Measurements from ENCODE around the gene SPATA6L. TPM values are rescaled to one million over a fixed set of nuclear protein-coding genes. Genes with fewer than 3 reads are reported as not detected.

The SPATA6L gene
- total and polyA plus RNA-seq, 10 of the 15 experiments (the other 5 are each of a cell fraction or from before 2014, with no cell fraction given), result 0.37 to 1.6 (median 0.91) TPM

DNA sequence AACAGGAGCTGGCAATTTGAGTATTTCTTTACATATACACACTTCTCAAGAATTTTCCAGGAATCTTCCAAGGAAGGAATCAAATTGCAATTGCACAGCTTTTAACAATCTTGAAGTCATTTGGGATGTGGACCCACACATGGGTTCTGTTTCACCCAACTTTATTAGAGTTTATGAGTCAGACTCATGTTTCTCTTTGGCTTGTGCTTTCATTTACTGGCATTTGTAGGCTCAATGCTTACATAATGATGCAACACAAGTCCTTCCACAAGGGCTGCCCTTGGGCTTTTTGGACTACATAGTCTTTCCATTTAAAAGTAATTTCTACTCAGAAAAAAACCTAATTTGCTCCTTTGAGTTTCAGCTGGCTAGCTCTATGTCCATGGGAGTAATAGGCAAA lies 8.5 kb upstream of the SPATA6L start:
- peaks cover 3% of the 10 kb centered on the region; the same call in 1 of the 2 replicates for H3K4me1 ChIP-seq (ENCODE audit: control insufficient read depth, insufficient read depth, low read length)
- H3K36me3 ChIP-seq (ENCODE audit: control insufficient read depth in 2 of 2, insufficient read depth in 2 of 2, low read length in 1 of 2), result no peaks in the 10 kb centered on the region
- H2AFZ ChIP-seq (ENCODE audit: control insufficient read depth, low read depth, low read length), result no peak overlapping the region
- no peak overlapping the region for H3K4me2 ChIP-seq (ENCODE audit: control insufficient read depth, insufficient read depth)
- DNase-seq (ENCODE audit: low read depth, low spot score) (no peak), FAIRE-seq (no peak), ATAC-seq (no peak)
- TF ChIP-seq SMAD1 (IDR thresholded peaks at IDR 0.05; ENCODE audit: low read depth, partially characterized antibody) (no peak), ZZZ3 (IDR thresholded peaks at IDR 0.05; ENCODE audit: control insufficient read depth, insufficient read length, low read depth) (no peak), ETV6 (conservative IDR thresholded peaks at IDR 0.05 in 1 of 2, IDR thresholded peaks at IDR 0.05 in 1 of 2; ENCODE audit: borderline replicate concordance in 1 of 2, low read depth in 1 of 2) (no peak), HDAC6 (IDR thresholded peaks at IDR 0.05; ENCODE audit: unreplicated experiment) (no peak), SRF (IDR thresholded peaks at IDR 0.05; ENCODE audit: low read depth in 2 of 2, low read length in 2 of 2) (no peak), USF1 (IDR thresholded peaks at IDR 0.05; ENCODE audit: borderline replicate concordance, extremely low read length, insufficient read depth, low read depth, low read length) (no peak), ZBTB40 (IDR thresholded peaks at IDR 0.05; ENCODE audit: borderline replicate concordance) (no peak), CBX3 (IDR thresholded peaks at IDR 0.05; ENCODE audit: borderline replicate concordance, low read depth) (no peak), NR2C1 (IDR thresholded peaks at IDR 0.05) (no peak), NFIC (IDR thresholded peaks at IDR 0.05; ENCODE audit: low read depth, low read length) (no peak), RELA (IDR thresholded peaks at IDR 0.05; ENCODE audit: borderline replicate concordance, partially characterized antibody) (no peak), NR2F1 (conservative IDR thresholded peaks at IDR 0.05) (no peak), HDAC2 (IDR thresholded peaks at IDR 0.05) (no peak), RBBP5 (conservative IDR thresholded peaks at IDR 0.05) (no peak), CBFB (IDR thresholded peaks at IDR 0.05; ENCODE audit: low read depth) (no peak), CBX5 (IDR thresholded peaks at IDR 0.05; ENCODE audit: low read depth) (no peak)
- TF ChIP-seq, protein P1, sequence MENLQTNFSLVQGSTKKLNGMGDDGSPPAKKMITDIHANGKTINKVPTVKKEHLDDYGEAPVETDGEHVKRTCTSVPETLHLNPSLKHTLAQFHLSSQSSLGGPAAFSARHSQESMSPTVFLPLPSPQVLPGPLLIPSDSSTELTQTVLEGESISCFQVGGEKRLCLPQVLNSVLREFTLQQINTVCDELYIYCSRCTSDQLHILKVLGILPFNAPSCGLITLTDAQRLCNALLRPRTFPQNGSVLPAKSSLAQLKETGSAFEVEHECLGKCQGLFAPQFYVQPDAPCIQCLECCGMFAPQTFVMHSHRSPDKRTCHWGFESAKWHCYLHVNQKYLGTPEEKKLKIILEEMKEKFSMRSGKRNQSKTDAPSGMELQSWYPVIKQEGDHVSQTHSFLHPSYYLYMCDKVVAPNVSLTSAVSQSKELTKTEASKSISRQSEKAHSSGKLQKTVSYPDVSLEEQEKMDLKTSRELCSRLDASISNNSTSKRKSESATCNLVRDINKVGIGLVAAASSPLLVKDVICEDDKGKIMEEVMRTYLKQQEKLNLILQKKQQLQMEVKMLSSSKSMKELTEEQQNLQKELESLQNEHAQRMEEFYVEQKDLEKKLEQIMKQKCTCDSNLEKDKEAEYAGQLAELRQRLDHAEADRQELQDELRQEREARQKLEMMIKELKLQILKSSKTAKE (IDR thresholded peaks at IDR 0.05; ENCODE audit: low read depth, poor library complexity, severe bottlenecking), result no peak
- TF ChIP-seq, protein P2, sequence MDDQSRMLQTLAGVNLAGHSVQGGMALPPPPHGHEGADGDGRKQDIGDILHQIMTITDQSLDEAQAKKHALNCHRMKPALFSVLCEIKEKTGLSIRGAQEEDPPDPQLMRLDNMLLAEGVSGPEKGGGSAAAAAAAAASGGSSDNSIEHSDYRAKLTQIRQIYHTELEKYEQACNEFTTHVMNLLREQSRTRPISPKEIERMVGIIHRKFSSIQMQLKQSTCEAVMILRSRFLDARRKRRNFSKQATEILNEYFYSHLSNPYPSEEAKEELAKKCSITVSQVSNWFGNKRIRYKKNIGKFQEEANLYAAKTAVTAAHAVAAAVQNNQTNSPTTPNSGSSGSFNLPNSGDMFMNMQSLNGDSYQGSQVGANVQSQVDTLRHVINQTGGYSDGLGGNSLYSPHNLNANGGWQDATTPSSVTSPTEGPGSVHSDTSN (IDR thresholded peaks at IDR 0.05; ENCODE audit: insufficient replicate concordance, low read depth, low read length), result no peak
- POLR2A ChIA-PET, result no interaction called here
- no peaks in the 10 kb centered on the region for H3K9me3 ChIP-seq (replicated peaks; ENCODE audit: control insufficient read depth, insufficient read depth, low read length)
- CTCF ChIA-PET, result interaction anchor here (0.6 to 0.9 kb wide), 2 partner anchors 31 to 308 kb away, joined by 3 read pairs; no protein-coding TSS in a partner anchor
- H3K27me3 ChIP-seq (replicated peaks in 1 of 2; ENCODE audit: control insufficient read depth in 2 of 2, insufficient read depth in 2 of 2, low read length in 1 of 2), result no peaks in the 10 kb centered on the region
- RAD21 ChIA-PET (ENCODE audit: unreplicated experiment), result no interaction called here
- SMC1A ChIA-PET (ENCODE audit: uncharacterized antibody, unreplicated experiment), result no interaction called here
- H4K20me1 ChIP-seq (ENCODE audit: control insufficient read depth, insufficient read depth), result no peaks in the 10 kb centered on the region
- in situ Hi-C loops (cut with MboI) (no loop called here), intact Hi-C loops (cut with micrococcal nuclease; ENCODE audit: unreplicated experiment) (no loop called here)
- no peak overlapping the region for H3K9ac ChIP-seq (ENCODE audit: control insufficient read depth, insufficient read depth, low read length)
- no peak overlapping the region for H3K27ac ChIP-seq (ENCODE audit: control insufficient read depth, insufficient read depth)
- peaks cover 5% of the 10 kb centered on the region for H3K79me2 ChIP-seq (ENCODE audit: control insufficient read depth, insufficient read depth, low read length)
- BruUV-seq (replicated peaks), result no TSS peak
- H3K4me3 ChIP-seq, result no peak overlapping the region

Measured in GM12878 (cell line).